HG03442 (cell line): Measurements from ENCODE around the gene SORBS2.

Experiments used
- ATAC-seq: cut with Tn5 transposase; IDR thresholded peaks from one replicate; pipeline ENCODE4 v1.9.1; 2021; ENCODE audit warnings: mild to moderate bottlenecking, moderate library complexity; ENCODE audit not compliant: unreplicated experiment

SORBS2 gene

GRCh38 chr4:185536411-185536709 lies 275.6 kb downstream of the SORBS2 start:
- ATAC-seq = no peak

- ATAC-seq = no peak
Observed at GRCh38 chr4:185535612-185536410, 276.2 kb downstream of the SORBS2 start.
